Tibial nerve (tissue), 4 donors: ENCODE results near the gene ACTR6.
"Not testable (repeated sequence)": the region's sequence is repeated elsewhere in the genome, so short reads cannot be mapped to it uniquely, and the experiment has no call there.

Experiments used
- EP300 ChIP-seq, 2 donors: sonication (generic); formaldehyde crosslinking; IDR thresholded peaks; one replicate each; pipeline ENCODE4 v1.6.1; 2017; ENCODE audit warnings: antibody characterized with exemption in 2 of 2, mild to moderate bottlenecking in 1 of 2
- POLR2A ChIP-seq, 2 donors: fragments of 450-650 bp; IDR thresholded peaks; one replicate each; pipeline ENCODE4 v1.6.1; 2017; ENCODE audit warnings: antibody characterized with exemption in 2 of 2, mild to moderate bottlenecking in 2 of 2, moderate library complexity in 2 of 2
- TF ChIP-seq, protein P1 (sequence below), 5 experiments: fragments of 200-600 bp in 3 of 5; fragments of 450-650 bp in 2 of 5; sonication (generic) in 3 of 5; IDR thresholded peaks; one replicate each; pipeline ENCODE4 v1.5.1; 2016 to 2019; ENCODE audit warnings: antibody characterized with exemption in 5 of 5, mild to moderate bottlenecking in 3 of 5, moderate library complexity in 2 of 5

DNA sequence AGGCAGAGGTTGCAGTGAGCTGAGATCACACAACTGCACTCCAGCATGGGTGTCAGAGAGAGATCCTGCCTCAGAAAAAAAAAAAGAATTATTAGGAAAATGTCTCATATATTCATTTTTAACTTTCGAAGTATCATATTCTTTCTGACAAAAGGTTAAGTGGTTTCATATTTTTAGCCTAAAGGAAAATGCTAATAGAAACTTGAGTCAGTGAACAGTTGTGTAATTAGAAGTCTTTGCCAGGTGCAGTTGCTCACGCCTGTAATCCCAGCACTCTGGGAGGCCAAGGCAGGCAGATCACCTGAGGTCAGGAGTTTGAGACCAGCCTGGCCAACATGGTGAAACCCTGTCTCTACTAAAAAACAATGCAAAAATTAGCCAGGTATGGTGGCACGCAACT lies 31.3 kb downstream of the ACTR6 start:
- TF ChIP-seq, protein P1, sequence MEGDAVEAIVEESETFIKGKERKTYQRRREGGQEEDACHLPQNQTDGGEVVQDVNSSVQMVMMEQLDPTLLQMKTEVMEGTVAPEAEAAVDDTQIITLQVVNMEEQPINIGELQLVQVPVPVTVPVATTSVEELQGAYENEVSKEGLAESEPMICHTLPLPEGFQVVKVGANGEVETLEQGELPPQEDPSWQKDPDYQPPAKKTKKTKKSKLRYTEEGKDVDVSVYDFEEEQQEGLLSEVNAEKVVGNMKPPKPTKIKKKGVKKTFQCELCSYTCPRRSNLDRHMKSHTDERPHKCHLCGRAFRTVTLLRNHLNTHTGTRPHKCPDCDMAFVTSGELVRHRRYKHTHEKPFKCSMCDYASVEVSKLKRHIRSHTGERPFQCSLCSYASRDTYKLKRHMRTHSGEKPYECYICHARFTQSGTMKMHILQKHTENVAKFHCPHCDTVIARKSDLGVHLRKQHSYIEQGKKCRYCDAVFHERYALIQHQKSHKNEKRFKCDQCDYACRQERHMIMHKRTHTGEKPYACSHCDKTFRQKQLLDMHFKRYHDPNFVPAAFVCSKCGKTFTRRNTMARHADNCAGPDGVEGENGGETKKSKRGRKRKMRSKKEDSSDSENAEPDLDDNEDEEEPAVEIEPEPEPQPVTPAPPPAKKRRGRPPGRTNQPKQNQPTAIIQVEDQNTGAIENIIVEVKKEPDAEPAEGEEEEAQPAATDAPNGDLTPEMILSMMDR (IDR thresholded peaks at IDR 0.05) = not testable (repeated sequence)
- not testable (repeated sequence) for TF ChIP-seq POLR2A, EP300 (IDR thresholded peaks at IDR 0.05)
